Measurements from ENCODE around the gene NDUFB1. TPM values are rescaled to one million over a fixed set of nuclear protein-coding genes. Genes with fewer than 3 reads are reported as not detected.

Gene NDUFB1
- total RNA-seq, 1 experiment from 2014 or later: 32.2 TPM

- CTCF ChIA-PET: no interaction called here
- BruUV-seq (replicated peaks): no TSS peak
- Histone ChIP-seq H3K36me3 (ENCODE audit: low read depth) (no peaks in the 10 kb centered on the region), H3K4me2 (no peak overlapping the region), H3K27ac (no peak overlapping the region), H2AFZ (no peak overlapping the region), H3F3A (ENCODE audit: insufficient read depth, low read depth) (no peaks in the 10 kb centered on the region), H3K9me3 (ENCODE audit: insufficient read depth, low read depth) (no peaks in the 10 kb centered on the region), H3K4me3 (no peak overlapping the region), H4K20me1 (ENCODE audit: insufficient read depth) (no peaks in the 10 kb centered on the region), H3K27me3 (ENCODE audit: insufficient read depth, low read depth) (no peaks in the 10 kb centered on the region), H3K79me2 (ENCODE audit: low read depth) (no peaks in the 10 kb centered on the region), H3K4me1 (replicated peaks; ENCODE audit: insufficient read depth) (no peaks in the 10 kb centered on the region), H3K9me2 (ENCODE audit: insufficient read depth) (no peaks in the 10 kb centered on the region)
- intact Hi-C loops (cut with micrococcal nuclease; ENCODE audit: unreplicated experiment): no loop called here
- no peak for TF ChIP-seq EZH2 (IDR thresholded peaks at IDR 0.05; ENCODE audit: low read depth)
- no peak for TF ChIP-seq CTCF (conservative IDR thresholded peaks at IDR 0.05)
- DNase-seq: no peak
- POLR2A ChIA-PET (ENCODE audit: unreplicated experiment): no interaction called here
Measured at GRCh38 chr14:92144708-92145107, 23.2 kb upstream of the NDUFB1 start.

GRCh38 chr14:92143962-92144361, 22.5 kb upstream of the NDUFB1 start:
- H3F3A ChIP-seq (ENCODE audit: insufficient read depth, low read depth): no peaks in the 10 kb centered on the region
- no peak overlapping the region for H3K4me3 ChIP-seq
- H3K4me1 ChIP-seq (replicated peaks; ENCODE audit: insufficient read depth): no peaks in the 10 kb centered on the region
- no peak overlapping the region for H3K4me2 ChIP-seq
- H3K27me3 ChIP-seq (ENCODE audit: insufficient read depth, low read depth): no peaks in the 10 kb centered on the region
- ChIA-PET CTCF (no interaction called here), POLR2A (ENCODE audit: unreplicated experiment) (no interaction called here)
- no peaks in the 10 kb centered on the region for H3K79me2 ChIP-seq (ENCODE audit: low read depth)
- intact Hi-C loops (cut with micrococcal nuclease; ENCODE audit: unreplicated experiment): no loop called here
- TF ChIP-seq EZH2 (IDR thresholded peaks at IDR 0.05; ENCODE audit: low read depth) (no peak), CTCF (conservative IDR thresholded peaks at IDR 0.05) (no peak)
- DNase-seq: no peak
- no TSS peak for BruUV-seq (replicated peaks)
- no peaks in the 10 kb centered on the region for H3K36me3 ChIP-seq (ENCODE audit: low read depth)
- no peaks in the 10 kb centered on the region for H4K20me1 ChIP-seq (ENCODE audit: insufficient read depth)
- H2AFZ ChIP-seq: no peak overlapping the region
- H3K9me2 ChIP-seq (ENCODE audit: insufficient read depth): no peaks in the 10 kb centered on the region
- H3K9me3 ChIP-seq (ENCODE audit: insufficient read depth, low read depth): no peaks in the 10 kb centered on the region
- no peak overlapping the region for H3K27ac ChIP-seq

- Histone ChIP-seq H4K20me1 (ENCODE audit: insufficient read depth) (no peaks in the 10 kb centered on the region), H3K36me3 (ENCODE audit: low read depth) (no peaks in the 10 kb centered on the region), H3K4me3 (no peak overlapping the region), H3K9me3 (ENCODE audit: insufficient read depth, low read depth) (no peaks in the 10 kb centered on the region), H2AFZ (no peak overlapping the region), H3K79me2 (ENCODE audit: low read depth) (no peaks in the 10 kb centered on the region), H3K4me1 (replicated peaks; ENCODE audit: insufficient read depth) (no peaks in the 10 kb centered on the region), H3F3A (ENCODE audit: insufficient read depth, low read depth) (no peaks in the 10 kb centered on the region), H3K27ac (no peak overlapping the region), H3K4me2 (no peak overlapping the region), H3K27me3 (ENCODE audit: insufficient read depth, low read depth) (no peaks in the 10 kb centered on the region), H3K9me2 (ENCODE audit: insufficient read depth) (no peaks in the 10 kb centered on the region)
- no peak for DNase-seq
- BruUV-seq (replicated peaks): no TSS peak
- POLR2A ChIA-PET (ENCODE audit: unreplicated experiment): no interaction called here
- intact Hi-C loops (cut with micrococcal nuclease; ENCODE audit: unreplicated experiment): no loop called here
- CTCF ChIA-PET: no interaction called here
- TF ChIP-seq EZH2 (IDR thresholded peaks at IDR 0.05; ENCODE audit: low read depth) (no peak), CTCF (conservative IDR thresholded peaks at IDR 0.05) (no peak)
Measured at GRCh38 chr14:92143309-92143708, 21.8 kb upstream of the NDUFB1 start.
